K562 (cell line): ENCODE data around the gene WASHC4. TPM values are rescaled to one million over a fixed set of nuclear protein-coding genes. Genes with fewer than 3 reads are reported as not detected.

ENCODE experiments used
- ATAC-seq: fragments of 200-7000 bp; cut with Tn5 transposase; 3 replicates; pipeline ENCODE4 v1.9.1; 2020; ENCODE audit warnings: moderate library complexity
- BruUV-seq: library from RNA; stranded (reverse); fragments of 400-500 nt; replicated peaks from 2 replicates; lab custom pipeline; 2021; lab: Mats Ljungman, UMichigan
- CTCF ChIA-PET: fragments of 300-600 bp; formaldehyde crosslinking; extraction: SDS; loops from one replicate; lab custom pipeline; 2021; ENCODE audit warnings: low intra/inter-chr PET ratio; lab: Yijun Ruan, JAX
- POLR2A ChIA-PET: fragments of 300-600, 350-650 bp; sonication (Branson Sonifier 250); formaldehyde crosslinking; extraction: SDS; loops from one replicate; lab custom pipeline; 2021; ENCODE audit warnings: antibody characterized with exemption, inconsistent platforms; lab: Yijun Ruan, JAX
- DNase-seq, 4 experiments: peaks; one replicate each; pipeline versions ENCODE4 v3.0.0 to v3.0.0-alpha.2; 2011 to 2018; ENCODE audit warnings: low spot score in 3 of 4, mixed read lengths in 3 of 4; ENCODE audit errors: extremely low read depth in 1 of 4
- FAIRE-seq: peaks from 2 replicates; lab custom pipeline; 2011; peaks lifted over from hg19 to GRCh38; lab: Jason Lieb, UNC
- H2AFZ ChIP-seq: 2 replicates; pipeline ENCODE4 v1.6.0; 2011; ENCODE audit warnings: low read depth, low read length, control low read depth, inconsistent platforms
- H3K27ac ChIP-seq: fragments of 200-600 bp; 3 replicates; pipeline ENCODE4 v1.8.0; 2011; ENCODE audit warnings: low read depth, mild to moderate bottlenecking, control low read depth, inconsistent platforms, low read length, moderate library complexity, mixed read lengths; ENCODE audit errors: extremely low read depth
- H3K27me3 ChIP-seq, 2 experiments: fragments of 300-600 bp in 1 of 2; 2 replicates in 1 of 2; 3 replicates in 1 of 2; pipeline versions ENCODE4 v1.6.0 to v1.8.0; 2011; ENCODE audit warnings: inconsistent platforms in 2 of 2, low read length in 2 of 2, mild to moderate bottlenecking in 1 of 2, mixed read lengths in 1 of 2, moderate library complexity in 1 of 2; ENCODE audit not compliant: control insufficient read depth in 2 of 2, insufficient read depth in 2 of 2
- H3K36me3 ChIP-seq: fragments of 300-600 bp; 3 replicates; pipeline ENCODE4 v1.8.0; 2011; ENCODE audit warnings: mild to moderate bottlenecking, low read length, inconsistent platforms; ENCODE audit not compliant: control insufficient read depth, insufficient read depth
- H3K4me1 ChIP-seq, 2 experiments: fragments of 200-600 bp in 1 of 2; replicated peaks in 1 of 2; 2 replicates in 1 of 2; 3 replicates in 1 of 2; pipeline versions ENCODE4 v1.5.1 to v1.8.0; 2011; ENCODE audit warnings: inconsistent platforms in 2 of 2, low read length in 2 of 2, mild to moderate bottlenecking in 1 of 2, mixed read lengths in 1 of 2, moderate library complexity in 1 of 2; ENCODE audit not compliant: control insufficient read depth in 2 of 2, insufficient read depth in 2 of 2
- H3K4me2 ChIP-seq: 2 replicates; pipeline ENCODE4 v1.6.1; 2011; ENCODE audit warnings: low read length, control low read depth, inconsistent platforms, mixed read lengths; ENCODE audit not compliant: insufficient read depth
- H3K4me3 ChIP-seq: fragments of 200-600 bp; sonication (generic), shearing (Covaris generic); 2 replicates; pipeline ENCODE4 v1.5.1; 2016; ENCODE audit warnings: control low read depth, inconsistent platforms
- H3K79me2 ChIP-seq: fragments of 200-600 bp; 3 replicates; pipeline ENCODE4 v1.8.0; 2011; ENCODE audit warnings: low read length, inconsistent platforms; ENCODE audit not compliant: control insufficient read depth, insufficient read depth
- H3K9ac ChIP-seq, 2 experiments: 2 replicates each; pipeline versions ENCODE4 v1.6.0 to v1.6.1; 2011; ENCODE audit warnings: low read depth in 2 of 2, low read length in 2 of 2, control low read depth in 1 of 2, inconsistent platforms in 1 of 2, mild to moderate bottlenecking in 1 of 2, mixed read lengths in 1 of 2; ENCODE audit not compliant: insufficient read depth in 1 of 2
- H3K9me1 ChIP-seq: one replicate; pipeline ENCODE4 v1.6.0; 2011; ENCODE audit warnings: inconsistent platforms, mild to moderate bottlenecking, low read length, moderate library complexity; ENCODE audit not compliant: control insufficient read depth, insufficient read depth
- H3K9me3 ChIP-seq: replicated peaks from 2 replicates; pipeline ENCODE4 v1.5.1; 2011; ENCODE audit warnings: low read depth, low read length, inconsistent platforms; ENCODE audit not compliant: control insufficient read depth, insufficient read depth
- H4K20me1 ChIP-seq: replicated peaks from 2 replicates; pipeline ENCODE4 v1.6.1; 2011; ENCODE audit warnings: low read length, inconsistent platforms, mixed read lengths; ENCODE audit not compliant: control insufficient read depth, insufficient read depth
- EGR1 ChIP-seq: fragments of 450-650 bp; conservative IDR thresholded peaks from 2 replicates; pipeline ENCODE4 v1.6.1; 2017; ENCODE audit warnings: mild to moderate bottlenecking
- ETV1 ChIP-seq: fragments of 450-650 bp; conservative IDR thresholded peaks from 2 replicates; pipeline ENCODE4 v1.6.1; 2016; ENCODE audit warnings: missing genetic modification characterization, control low read depth, low read depth, missing compliant biosample characterization
- EWSR1 ChIP-seq: fragments of 450-650 bp; IDR thresholded peaks from 2 replicates; pipeline ENCODE4 v1.6.1; 2018; ENCODE audit warnings: borderline replicate concordance, mild to moderate bottlenecking, low read depth, moderate library complexity; ENCODE audit not compliant: partially characterized antibody
- GATAD2B ChIP-seq: fragments of 450-650 bp; IDR thresholded peaks from 2 replicates; pipeline ENCODE4 v1.6.1; 2017; ENCODE audit warnings: mild to moderate bottlenecking, borderline replicate concordance
- HDAC2 ChIP-seq: fragments of 450-650 bp; IDR thresholded peaks from 2 replicates; pipeline ENCODE4 v1.6.1; 2016; ENCODE audit warnings: mild to moderate bottlenecking
- HEY1 ChIP-seq: fragments of 250-450 bp; sonication (Bioruptor Pico); IDR thresholded peaks from 2 replicates; pipeline ENCODE4 v1.5.0; 2020; ENCODE audit warnings: mild to moderate bottlenecking, moderate library complexity, borderline replicate concordance
- NFIC ChIP-seq: fragments of 450-650 bp; IDR thresholded peaks from 2 replicates; pipeline ENCODE4 v1.6.1; 2017; ENCODE audit warnings: mild to moderate bottlenecking, inconsistent platforms
- PCBP1 ChIP-seq: fragments of 200-400 bp; formaldehyde crosslinking; IDR thresholded peaks from 2 replicates; pipeline ENCODE4 v1.6.1; 2018; ENCODE audit warnings: mild to moderate bottlenecking, low read depth, low read length; ENCODE audit not compliant: poor library complexity, severe bottlenecking
- ZNF232 ChIP-seq: sonication (generic); formaldehyde crosslinking; IDR thresholded peaks from 2 replicates; pipeline ENCODE4 v1.8.0; 2022; ENCODE audit warnings: mild to moderate bottlenecking, missing genetic modification reagents
- WGBS: fragments of 100-300 bp; shearing (Covaris generic); methylation state at CpG from one replicate; pipeline ENCODE4 v1.1.6; 2016; ENCODE audit warnings: low coverage, mixed read lengths; ENCODE audit not compliant: insufficient coverage; ENCODE audit errors: missing lambda C conversion rate; 5-methylcytosine and 5-hydroxymethylcytosine counted together
- in situ Hi-C: fragments of 300-500 bp; cut with MboI; formaldehyde crosslinking; loops from 4 replicates; pipeline ENCODE4 v1.15.0; 2018; ENCODE audit warnings: inconsistent platforms, mixed read lengths
- intact Hi-C: fragments of 100-400 bp; cut with micrococcal nuclease; formaldehyde crosslinking; loops from 2 replicates; pipeline ENCODE4 v1.14.2; 2022
- polyA plus RNA-seq, 8 experiments: library from polyadenylated mRNA; depleted of rRNA in 4 of 8; stranded (reverse) in 5 of 8; unstranded in 3 of 8; fragments of >200 nt; fragmentation: Nextera tagmentation in 2 of 8; fragmentation: Illumina TruSeq in 1 of 8; extraction: Ambion mirVana in 2 of 8; extraction: Trizol in 1 of 8; gene quantifications; 2 replicates each; pipeline versions ENCODE4 v1.2.1 to v1.2.3, GENCODE V29; 2011 to 2014; ENCODE audit warnings: inconsistent platforms in 1 of 8, missing spikeins in 1 of 8
- total RNA-seq, 7 experiments: library from RNA; depleted of rRNA in 6 of 7; stranded (reverse); fragments of >200 nt in 6 of 7; fragmentation: Illumina TruSeq in 2 of 7; extraction: Trizol in 2 of 7; gene quantifications; 2 replicates each; pipeline versions ENCODE4 v1.2.1 to v1.2.3, GENCODE V29; 2011 to 2021; ENCODE audit warnings: low replicate concordance in 1 of 7
- TF ChIP-seq, protein P1 (sequence below): fragments of 200-400 bp; formaldehyde crosslinking; IDR thresholded peaks from 2 replicates; pipeline ENCODE4 v1.6.1; 2017; ENCODE audit warnings: mild to moderate bottlenecking, low read depth, low read length, moderate library complexity

Gene WASHC4
- total and polyA plus RNA-seq, 9 of the 15 experiments (the other 6 are each of a cell fraction or from before 2014, with no cell fraction given) = 12.5 to 38.5 (median 21.3) TPM

DNA sequence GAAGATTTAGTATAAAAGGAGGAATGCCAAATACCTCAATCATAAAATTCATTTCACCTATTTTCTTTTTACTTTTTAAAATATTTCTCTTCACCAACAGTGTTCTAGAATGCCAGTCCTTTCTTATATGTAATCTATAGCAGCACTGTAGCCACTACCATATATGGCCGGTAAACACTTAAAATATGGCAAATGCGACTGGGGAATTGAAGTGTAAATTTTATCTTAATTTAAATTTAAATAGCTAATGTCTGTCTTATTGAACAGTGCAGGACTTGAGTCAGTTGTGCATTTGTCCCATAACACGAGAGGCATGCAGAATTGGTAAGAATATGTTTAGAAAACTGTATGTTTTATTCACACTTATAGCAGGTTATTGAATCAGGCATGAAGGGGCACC is 50.1 kb downstream of the WASHC4 start:
- Histone ChIP-seq H2AFZ (no peak overlapping the region), H3K9me3 (no peaks in the 10 kb centered on the region), H3K27me3 (no peaks in the 10 kb centered on the region), H3K9ac (no peak overlapping the region), H3K4me3 (no peak overlapping the region), H3K4me2 (no peak overlapping the region), H3K27ac (no peak overlapping the region), H3K36me3 (peaks cover 62% of the 10 kb centered on the region; the same call in 2 of the 3 replicates), H3K9me1 (no peaks in the 10 kb centered on the region), H3K79me2 (no peaks in the 10 kb centered on the region), H4K20me1 (no peaks in the 10 kb centered on the region), H3K4me1 (no peaks in the 10 kb centered on the region)
- ChIA-PET CTCF (no interaction called here), POLR2A (no interaction called here)
- BruUV-seq = no TSS peak
- intact Hi-C loops = no loop called here
- 95% methylated on average over 3 of the region's 3 CpGs for WGBS
- DNase-seq = no peak
- FAIRE-seq = no peak
- in situ Hi-C loops = no loop called here
- ATAC-seq = no peak
- no peak for TF ChIP-seq HDAC2

DNA sequence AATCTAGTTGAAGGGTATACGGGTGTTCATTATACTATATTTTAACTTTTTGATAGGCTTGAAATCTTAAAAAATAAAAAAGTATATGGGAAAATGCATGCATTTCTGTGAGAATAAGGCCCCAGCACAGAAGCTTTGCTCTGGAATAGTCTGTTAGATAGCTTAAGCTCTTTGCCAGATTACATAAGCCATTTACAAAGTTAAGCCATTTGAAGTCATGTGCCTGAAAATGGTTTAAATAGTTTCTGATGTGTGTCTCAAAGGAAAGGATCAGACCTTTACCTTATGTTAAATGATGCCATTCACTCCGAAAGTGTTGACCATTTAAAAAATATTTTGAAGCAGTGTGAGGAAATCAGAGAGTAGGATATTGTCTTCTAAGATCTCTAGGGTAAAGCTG is 51.3 kb downstream of the WASHC4 start:
- DNase-seq (no peak), FAIRE-seq (peak; percentile 52), ATAC-seq (no peak)
- H3K27ac ChIP-seq = no peak overlapping the region
- no peaks in the 10 kb centered on the region for H4K20me1 ChIP-seq
- POLR2A ChIA-PET = interaction anchor here (0.9 kb wide), 1 partner anchor 11 kb away, joined by 3 read pairs; no protein-coding TSS in a partner anchor
- no peaks in the 10 kb centered on the region for H3K4me1 ChIP-seq
- WGBS = 92% methylated on average over 2 of the region's 2 CpGs
- BruUV-seq = no TSS peak
- H3K4me2 ChIP-seq = no peak overlapping the region
- H3K79me2 ChIP-seq = no peaks in the 10 kb centered on the region
- no peak overlapping the region for H3K9ac ChIP-seq
- in situ Hi-C loops = no loop called here
- H3K4me3 ChIP-seq = no peak overlapping the region
- intact Hi-C loops = no loop called here
- no peaks in the 10 kb centered on the region for H3K9me1 ChIP-seq
- CTCF ChIA-PET = no interaction called here
- peaks cover 55% of the 10 kb centered on the region for H3K36me3 ChIP-seq
- no peaks in the 10 kb centered on the region for H3K27me3 ChIP-seq
- no peak overlapping the region for H2AFZ ChIP-seq
- no peaks in the 10 kb centered on the region for H3K9me3 ChIP-seq
- no peak for TF ChIP-seq PCBP1
- TF ChIP-seq ETV1 (tag) = no peak
- TF ChIP-seq HEY1 = no peak
- no peak for TF ChIP-seq NFIC
- no peak for TF ChIP-seq EGR1
- no peak for TF ChIP-seq EWSR1
- TF ChIP-seq, protein P1, sequence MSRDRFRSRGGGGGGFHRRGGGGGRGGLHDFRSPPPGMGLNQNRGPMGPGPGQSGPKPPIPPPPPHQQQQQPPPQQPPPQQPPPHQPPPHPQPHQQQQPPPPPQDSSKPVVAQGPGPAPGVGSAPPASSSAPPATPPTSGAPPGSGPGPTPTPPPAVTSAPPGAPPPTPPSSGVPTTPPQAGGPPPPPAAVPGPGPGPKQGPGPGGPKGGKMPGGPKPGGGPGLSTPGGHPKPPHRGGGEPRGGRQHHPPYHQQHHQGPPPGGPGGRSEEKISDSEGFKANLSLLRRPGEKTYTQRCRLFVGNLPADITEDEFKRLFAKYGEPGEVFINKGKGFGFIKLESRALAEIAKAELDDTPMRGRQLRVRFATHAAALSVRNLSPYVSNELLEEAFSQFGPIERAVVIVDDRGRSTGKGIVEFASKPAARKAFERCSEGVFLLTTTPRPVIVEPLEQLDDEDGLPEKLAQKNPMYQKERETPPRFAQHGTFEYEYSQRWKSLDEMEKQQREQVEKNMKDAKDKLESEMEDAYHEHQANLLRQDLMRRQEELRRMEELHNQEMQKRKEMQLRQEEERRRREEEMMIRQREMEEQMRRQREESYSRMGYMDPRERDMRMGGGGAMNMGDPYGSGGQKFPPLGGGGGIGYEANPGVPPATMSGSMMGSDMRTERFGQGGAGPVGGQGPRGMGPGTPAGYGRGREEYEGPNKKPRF = no peak
- no peak for TF ChIP-seq GATAD2B
- TF ChIP-seq ZNF232 (CRISPR knock-in tag) = no peak
